Stimulated activated CD8-positive, alpha-beta memory T cell treated with anti-CD3 and anti-CD28 coated beads, Interleukin-2, amount 100 ng/mL, for 1 hour (primary cell): ENCODE data around the gene ATG3.
"Not testable (repeated sequence)": the region's sequence is repeated elsewhere in the genome, so short reads cannot be mapped to it uniquely, and the experiment has no call there.

ENCODE experiments used
- DNase-seq, 2 donors: peaks; one replicate each; pipeline ENCODE4 v3.0.0-alpha.2; 2020; ENCODE audit warnings: low read depth in 2 of 2

Gene ATG3

GRCh38 chr3:112560721-112561483, 860 bp downstream of the ATG3 start:
- peak; percentile 24 to 28 for DNase-seq

- DNase-seq: no peak
Measured at GRCh38 chr3:112560307-112560706, 1.5 kb downstream of the ATG3 start.

DNA sequence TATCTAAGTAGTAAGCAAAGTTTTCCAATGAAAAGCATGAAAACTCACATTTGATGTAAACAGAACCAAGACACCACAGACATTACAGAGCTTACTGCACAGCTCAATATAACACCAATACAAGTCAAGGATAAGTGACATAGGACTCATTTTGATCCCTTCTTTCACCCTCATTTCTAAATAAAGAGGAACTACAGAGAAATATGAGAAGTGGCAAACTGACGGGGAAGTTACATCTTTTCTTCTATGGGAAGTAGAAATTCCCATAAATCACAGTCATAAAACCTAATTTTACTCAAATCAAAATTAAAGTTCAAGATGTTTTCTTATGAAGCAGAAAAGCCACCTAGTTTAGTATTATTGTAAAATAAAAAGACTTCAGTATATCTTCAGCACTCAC, 3.8 kb downstream of the ATG3 start:
- no peak for DNase-seq

- no peak for DNase-seq
Measured at GRCh38 chr3:112555535-112556170, 6.1 kb downstream of the ATG3 start.

DNA sequence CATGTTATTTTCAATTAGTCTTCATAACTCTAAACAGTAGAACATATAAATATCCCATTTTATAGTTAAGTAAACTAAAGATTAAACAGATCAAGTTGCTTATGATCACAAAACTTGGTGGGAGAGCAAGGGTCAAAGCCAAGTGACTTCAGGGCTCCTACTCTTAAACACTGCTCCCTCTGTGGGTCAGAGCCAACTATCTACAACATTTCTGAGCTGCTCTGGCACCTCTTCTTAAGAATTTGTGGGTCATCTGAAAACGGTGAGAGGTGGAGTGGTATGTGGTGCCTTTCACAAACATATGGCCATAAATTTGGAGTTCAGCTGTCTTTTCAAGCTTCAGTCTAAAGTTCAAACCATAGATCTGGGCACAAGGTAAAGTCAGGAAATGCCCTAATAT, 10.9 kb downstream of the ATG3 start:
- DNase-seq: no peak

GRCh38 chr3:112546216-112546759, 15.5 kb downstream of the ATG3 start:
- DNase-seq: no peak

- no peak for DNase-seq
Measured at GRCh38 chr3:112539825-112540650, 21.7 kb downstream of the ATG3 start.

DNA sequence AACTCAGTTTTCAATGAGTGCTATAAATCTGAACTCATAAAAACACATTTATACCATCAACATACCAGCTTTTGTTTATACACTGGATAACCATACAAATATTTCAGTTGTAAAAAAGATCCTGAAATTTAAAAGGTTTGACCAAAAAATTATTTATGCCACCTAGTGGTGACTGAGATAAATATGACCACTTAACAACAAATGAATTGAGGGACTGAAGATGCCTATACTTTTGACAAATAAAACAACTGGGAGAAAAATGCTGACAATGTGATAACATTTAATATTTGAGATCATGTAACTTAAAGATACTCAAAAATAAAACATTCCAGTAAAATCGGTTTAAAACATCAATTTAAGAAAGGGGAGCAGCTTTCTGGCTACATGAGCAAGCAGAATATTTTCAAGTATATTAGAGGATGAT, 30.4 kb downstream of the ATG3 start:
- no peak for DNase-seq

- DNase-seq: no peak
Measured at GRCh38 chr3:112530573-112530972, 31.2 kb downstream of the ATG3 start.

- not testable (repeated sequence) for DNase-seq
Measured at GRCh38 chr3:112524127-112524526, 37.6 kb downstream of the ATG3 start.

GRCh38 chr3:112519424-112520001, 42.2 kb downstream of the ATG3 start:
- no peak for DNase-seq

DNA sequence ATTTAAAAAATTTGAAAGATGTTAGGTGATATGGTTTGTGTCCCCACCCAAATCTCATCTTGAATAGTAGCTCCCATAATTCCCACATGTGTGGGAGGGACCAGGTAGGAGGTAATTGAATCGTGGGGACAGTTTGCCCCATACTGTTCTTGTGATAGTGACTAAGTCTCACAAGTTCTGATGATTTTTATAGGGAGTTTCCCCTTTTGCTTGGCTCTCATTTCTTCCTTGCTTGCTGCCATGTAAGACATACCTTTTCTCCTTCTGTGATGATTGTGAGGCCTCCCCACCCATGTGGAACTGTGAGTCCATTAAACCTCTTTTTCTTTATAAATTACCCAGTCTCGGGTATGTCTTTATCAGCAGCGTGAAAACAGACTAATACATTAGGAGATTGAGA, 42.8 kb downstream of the ATG3 start:
- not testable (repeated sequence) for DNase-seq

DNA sequence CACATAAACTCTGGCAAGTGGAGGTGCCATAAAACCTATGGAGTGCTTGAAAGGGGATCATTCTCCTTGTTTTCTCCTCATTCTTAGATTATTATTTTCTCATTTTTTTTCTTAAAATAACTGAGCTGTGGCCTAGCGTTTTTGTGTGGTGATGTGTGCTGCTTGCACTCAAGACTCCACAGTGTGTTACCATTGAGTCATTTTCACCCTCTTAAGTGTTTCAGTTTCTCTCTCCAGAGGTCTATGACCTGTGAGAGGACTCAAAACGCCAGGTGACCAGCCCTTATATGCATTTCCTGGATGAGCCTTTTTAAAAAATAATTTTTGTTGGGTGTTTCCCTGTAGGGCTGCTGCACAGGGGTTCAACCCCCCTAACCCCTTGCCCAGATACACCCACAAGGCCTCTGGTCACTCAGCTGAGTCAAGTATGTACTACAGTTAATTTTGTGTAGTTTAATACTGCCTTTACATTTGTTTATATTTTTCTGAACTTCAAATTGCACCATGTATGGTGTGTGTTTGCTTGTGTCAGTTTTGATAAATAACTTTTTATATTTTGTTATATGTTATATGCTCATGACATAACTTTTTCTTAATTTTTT, 47.1 kb downstream of the ATG3 start:
- DNase-seq: no peak

DNA sequence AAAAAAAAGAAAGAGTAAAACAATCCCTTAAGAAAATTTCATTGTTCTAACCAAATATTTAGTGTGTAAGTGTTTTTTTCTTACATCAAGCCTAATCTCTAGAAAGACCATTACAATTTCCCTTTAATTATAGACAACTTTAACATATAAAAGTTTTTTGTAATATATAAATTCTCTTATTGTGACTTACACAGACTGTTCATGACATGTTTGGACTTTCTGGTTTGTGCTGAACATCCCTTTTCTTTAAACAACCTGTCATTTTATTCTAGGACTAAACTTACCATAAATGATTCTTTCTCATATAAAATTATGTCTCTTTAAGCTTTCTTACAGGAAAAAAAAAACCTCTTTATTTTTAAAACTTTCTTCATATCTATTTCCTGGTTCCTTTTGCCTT, 49.4 kb downstream of the ATG3 start:
- no peak for DNase-seq

GRCh38 chr3:112508860-112509259, 52.9 kb downstream of the ATG3 start:
- DNase-seq: no peak

DNA sequence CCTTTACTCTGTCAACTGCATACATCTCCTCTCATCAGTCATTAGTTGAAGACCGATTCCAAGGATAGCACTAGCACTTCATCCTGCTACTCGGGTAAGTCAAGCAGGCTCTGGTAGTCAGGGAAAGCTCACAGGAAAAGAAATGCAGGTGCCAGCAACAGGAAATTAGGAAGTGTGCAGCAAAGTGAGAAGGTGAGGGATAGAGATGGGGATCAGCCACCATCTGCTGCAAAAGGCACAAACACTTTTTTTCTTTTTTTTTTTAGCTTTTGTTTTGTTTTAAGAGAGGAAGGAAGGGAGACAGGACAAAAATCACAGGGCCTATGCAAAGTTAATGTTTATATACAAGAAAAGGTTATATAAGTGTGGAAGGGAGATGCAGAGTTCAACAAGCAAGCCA, 53.5 kb downstream of the ATG3 start:
- no peak for DNase-seq

DNA sequence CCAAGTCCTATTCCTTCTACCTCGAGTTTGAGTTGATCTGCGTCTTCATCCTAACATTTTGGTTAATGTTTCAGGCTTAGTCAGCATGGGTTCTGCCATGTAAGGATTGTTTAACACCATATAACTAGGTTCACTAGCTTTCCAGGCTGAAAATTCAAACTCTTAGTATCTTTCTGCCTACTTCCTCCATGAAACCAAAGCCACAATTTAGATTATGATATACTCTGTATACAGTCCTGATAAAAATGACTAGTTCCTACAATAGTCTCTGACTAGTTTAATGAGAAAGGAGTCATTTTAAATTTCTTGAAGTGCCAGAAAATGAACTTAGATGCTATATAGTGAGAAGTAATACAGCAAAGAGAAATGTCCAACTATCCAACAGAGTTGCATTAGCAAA, 55.9 kb downstream of the ATG3 start:
- no peak for DNase-seq

- no peak for DNase-seq
Measured at GRCh38 chr3:112504123-112504522, 57.6 kb downstream of the ATG3 start.

DNA sequence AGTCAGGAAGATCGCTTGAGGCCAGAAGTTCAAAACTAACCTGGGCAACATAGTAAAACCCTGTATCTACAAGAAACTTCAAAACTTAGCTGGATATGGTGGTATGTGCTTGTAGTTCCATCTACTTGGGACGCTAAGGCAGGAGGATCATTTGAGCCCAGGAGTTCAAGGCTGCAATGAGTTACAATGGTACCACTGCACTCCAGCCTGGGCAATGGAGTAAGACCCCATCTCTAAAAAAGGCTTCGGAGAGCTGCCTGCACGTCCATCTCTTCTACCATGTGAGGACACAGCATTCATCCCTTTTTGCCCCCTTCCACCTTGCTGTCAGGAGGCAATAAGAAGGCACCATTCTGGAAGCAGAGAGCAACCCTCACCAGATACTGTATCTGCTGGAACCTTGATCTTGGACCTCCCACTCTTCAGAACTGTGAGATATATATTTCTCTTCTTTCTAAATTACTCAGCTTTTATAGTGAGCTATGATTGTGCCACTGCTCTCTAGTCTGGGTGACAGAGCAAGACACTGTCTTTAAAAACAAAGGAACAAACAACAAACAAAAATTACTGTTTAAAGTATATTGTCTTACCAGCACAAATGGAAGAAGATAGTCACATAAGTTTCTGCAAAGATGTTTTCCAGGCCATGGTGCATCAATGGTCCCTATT, 58.3 kb downstream of the ATG3 start:
- no peak for DNase-seq

DNA sequence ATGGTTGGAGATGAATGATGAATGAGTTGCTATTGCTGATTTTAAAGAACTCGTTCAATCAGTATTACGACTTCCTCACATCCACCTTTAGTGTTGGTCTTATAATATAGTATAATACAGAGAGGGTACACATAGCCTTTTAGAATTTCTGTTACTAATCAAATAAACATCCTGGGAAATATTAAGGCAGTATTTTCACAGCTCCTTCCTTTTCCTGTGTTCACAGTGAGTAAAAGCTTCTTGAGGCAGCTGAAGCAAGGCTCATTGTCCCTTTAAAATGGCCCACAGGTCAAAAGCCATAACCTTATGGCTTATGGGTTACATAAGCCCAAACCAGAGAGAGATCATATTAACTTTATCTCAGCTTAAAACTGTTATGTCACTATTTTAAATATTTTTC, 61.1 kb downstream of the ATG3 start:
- DNase-seq: no peak
